Fibroblast of lung (primary cell): ENCODE results near the gene FAP.

Experiments used
- EZH2 ChIP-seq: IDR thresholded peaks from 2 replicates; pipeline ENCODE4 v1.5.1; 2012; ENCODE audit warnings: low read length, control low read depth, mild to moderate bottlenecking; ENCODE audit errors: missing control alignments
- TF ChIP-seq, protein P1 (sequence below), 2 donors: IDR thresholded peaks in 1 of 2; conservative IDR thresholded peaks in 1 of 2; 1 replicate in 1 of 2; 2 replicates in 1 of 2; pipeline ENCODE4 v1.5.1; 2011 to 2012; ENCODE audit warnings: low read length in 2 of 2, control low read depth in 1 of 2, inconsistent platforms in 1 of 2, low read depth in 1 of 2, mild to moderate bottlenecking in 1 of 2

DNA sequence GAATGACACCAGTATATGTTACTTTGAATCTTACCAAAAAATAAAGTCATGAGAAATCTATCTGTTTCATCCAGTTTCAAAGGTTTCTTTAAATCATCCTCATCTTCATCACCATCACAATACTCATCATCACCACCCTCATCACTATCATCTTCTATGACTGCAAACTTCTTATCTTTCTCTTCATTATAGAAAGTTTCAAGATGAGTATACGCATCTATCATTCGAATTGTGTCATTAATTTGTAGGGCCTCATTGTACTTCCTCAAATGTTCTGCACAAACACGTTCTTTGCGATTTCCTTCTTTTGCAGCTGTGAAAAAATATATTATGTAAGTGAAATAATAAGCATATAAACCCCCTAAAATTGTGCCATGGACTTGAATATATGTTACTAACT is 34.1 kb upstream of the FAP start:
- TF ChIP-seq EZH2: no peak
- TF ChIP-seq, protein P1, sequence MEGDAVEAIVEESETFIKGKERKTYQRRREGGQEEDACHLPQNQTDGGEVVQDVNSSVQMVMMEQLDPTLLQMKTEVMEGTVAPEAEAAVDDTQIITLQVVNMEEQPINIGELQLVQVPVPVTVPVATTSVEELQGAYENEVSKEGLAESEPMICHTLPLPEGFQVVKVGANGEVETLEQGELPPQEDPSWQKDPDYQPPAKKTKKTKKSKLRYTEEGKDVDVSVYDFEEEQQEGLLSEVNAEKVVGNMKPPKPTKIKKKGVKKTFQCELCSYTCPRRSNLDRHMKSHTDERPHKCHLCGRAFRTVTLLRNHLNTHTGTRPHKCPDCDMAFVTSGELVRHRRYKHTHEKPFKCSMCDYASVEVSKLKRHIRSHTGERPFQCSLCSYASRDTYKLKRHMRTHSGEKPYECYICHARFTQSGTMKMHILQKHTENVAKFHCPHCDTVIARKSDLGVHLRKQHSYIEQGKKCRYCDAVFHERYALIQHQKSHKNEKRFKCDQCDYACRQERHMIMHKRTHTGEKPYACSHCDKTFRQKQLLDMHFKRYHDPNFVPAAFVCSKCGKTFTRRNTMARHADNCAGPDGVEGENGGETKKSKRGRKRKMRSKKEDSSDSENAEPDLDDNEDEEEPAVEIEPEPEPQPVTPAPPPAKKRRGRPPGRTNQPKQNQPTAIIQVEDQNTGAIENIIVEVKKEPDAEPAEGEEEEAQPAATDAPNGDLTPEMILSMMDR (conservative IDR thresholded peaks at IDR 0.05 in 1 of 2, IDR thresholded peaks at IDR 0.05 in 1 of 2; ENCODE audit: low read depth in 1 of 2, low read length in 2 of 2): no peak
